CD14-positive monocyte (primary cell): ENCODE data around the gene FCRLA. TPM values are rescaled to one million over a fixed set of nuclear protein-coding genes. Genes with fewer than 3 reads are reported as not detected.
"Not testable (repeated sequence)": the region's sequence is repeated elsewhere in the genome, so short reads cannot be mapped to it uniquely, and the experiment has no call there.

Source experiments
- DNase-seq, 3 donors: peaks; one replicate each; pipeline ENCODE4 v3.0.0-alpha.2; 2011 to 2022
- H2AFZ ChIP-seq: 2 replicates; pipeline ENCODE4 v1.6.0; 2012; ENCODE audit warnings: mild to moderate bottlenecking, low read depth, low read length, inconsistent platforms; ENCODE audit not compliant: insufficient read depth, poor library complexity, severe bottlenecking
- H3K27ac ChIP-seq, 2 donors: 1 replicate in 1 of 2; 2 replicates in 1 of 2; pipeline ENCODE4 v1.5.1; 2012 to 2013; ENCODE audit warnings: low read length in 2 of 2, control low read depth in 1 of 2, inconsistent platforms in 1 of 2, low read depth in 1 of 2, mild to moderate bottlenecking in 1 of 2
- H3K27me3 ChIP-seq, 2 donors: one replicate each; pipeline versions ENCODE4 v1.6.0 to v1.6.1; 2011 to 2013; ENCODE audit warnings: low read length in 2 of 2; ENCODE audit not compliant: control insufficient read depth in 2 of 2, insufficient read depth in 2 of 2
- H3K36me3 ChIP-seq, 2 donors: replicated peaks in 1 of 2; 1 replicate in 1 of 2; 2 replicates in 1 of 2; pipeline versions ENCODE4 v1.5.1 to v1.6.1; 2012 to 2013; ENCODE audit warnings: low read length in 2 of 2, control low read depth in 1 of 2, inconsistent platforms in 1 of 2, mild to moderate bottlenecking in 1 of 2; ENCODE audit not compliant: insufficient read depth in 2 of 2, control insufficient read depth in 1 of 2
- H3K4me1 ChIP-seq, 2 donors: 1 replicate in 1 of 2; 2 replicates in 1 of 2; pipeline versions ENCODE4 v1.5.1 to v1.6.1; 2012 to 2013; ENCODE audit warnings: low read length in 2 of 2, control low read depth in 1 of 2, inconsistent platforms in 1 of 2, mild to moderate bottlenecking in 1 of 2, moderate library complexity in 1 of 2; ENCODE audit not compliant: insufficient read depth in 2 of 2, control insufficient read depth in 1 of 2
- H3K4me2 ChIP-seq: replicated peaks from 2 replicates; pipeline ENCODE3; 2012; ENCODE audit warnings: low read length, moderate library complexity, mild to moderate bottlenecking; ENCODE audit not compliant: poor library complexity, severe bottlenecking; ENCODE audit errors: extremely low read depth
- H3K4me3 ChIP-seq, 3 experiments: fragments of 200-600 bp in 1 of 3; sonication (generic) in 1 of 3; replicated peaks in 1 of 3; 1 replicate in 2 of 3; 2 replicates in 1 of 3; pipeline ENCODE4 v1.5.1; 2011 to 2013; ENCODE audit warnings: low read length in 3 of 3, mild to moderate bottlenecking in 3 of 3, control low read depth in 2 of 3, low read depth in 2 of 3, inconsistent platforms in 1 of 3, moderate library complexity in 1 of 3
- H3K79me2 ChIP-seq: 2 replicates; pipeline ENCODE4 v1.6.0; 2012; ENCODE audit warnings: mild to moderate bottlenecking, control low read depth, inconsistent platforms, low read length, moderate library complexity; ENCODE audit not compliant: insufficient read depth
- H3K9ac ChIP-seq: 2 replicates; pipeline ENCODE4 v1.6.0; 2017; ENCODE audit warnings: low read length, mild to moderate bottlenecking; ENCODE audit not compliant: insufficient read depth, poor library complexity, severe bottlenecking
- H3K9me3 ChIP-seq, 2 donors: replicated peaks in 1 of 2; 1 replicate in 1 of 2; 2 replicates in 1 of 2; pipeline versions ENCODE4 v1.5.1 to v1.6.1; 2012 to 2013; ENCODE audit warnings: low read length in 2 of 2, control low read depth in 1 of 2; ENCODE audit not compliant: control insufficient read depth in 1 of 2, insufficient read depth in 1 of 2
- H4K20me1 ChIP-seq: 2 replicates; pipeline ENCODE4 v1.6.0; 2012; ENCODE audit warnings: mild to moderate bottlenecking, low read length, control low read depth, moderate library complexity; ENCODE audit not compliant: insufficient read depth
- H3K27ac Mint-ChIP-seq, 7 donors: one replicate each; pipeline ENCODE4 v1.8.0; 2020; ENCODE audit warnings: mild to moderate bottlenecking in 7 of 7, mixed read lengths in 7 of 7, moderate library complexity in 6 of 7, inconsistent platforms in 2 of 7
- H3K27me3 Mint-ChIP-seq, 3 donors: one replicate each; pipeline ENCODE4 v1.8.0; 2021 to 2022; ENCODE audit warnings: low read depth in 3 of 3, mild to moderate bottlenecking in 3 of 3, mixed read lengths in 3 of 3, moderate library complexity in 3 of 3, inconsistent platforms in 1 of 3
- H3K36me3 Mint-ChIP-seq, 2 donors: one replicate each; pipeline ENCODE4 v1.8.0; 2020; ENCODE audit warnings: mixed read lengths in 2 of 2, inconsistent platforms in 1 of 2, mild to moderate bottlenecking in 1 of 2
- H3K4me1 Mint-ChIP-seq: one replicate; pipeline ENCODE4 v1.8.0; 2020; ENCODE audit warnings: mild to moderate bottlenecking, mixed read lengths
- H3K4me3 Mint-ChIP-seq, 2 donors: one replicate each; pipeline ENCODE4 v1.8.0; 2020; ENCODE audit warnings: mild to moderate bottlenecking in 2 of 2, mixed read lengths in 2 of 2, moderate library complexity in 1 of 2
- H3K9me3 Mint-ChIP-seq, 7 donors: one replicate each; pipeline ENCODE4 v1.8.0; 2020 to 2022; ENCODE audit warnings: mixed read lengths in 7 of 7, mild to moderate bottlenecking in 6 of 7, moderate library complexity in 6 of 7, inconsistent platforms in 2 of 7
- CTCF ChIP-seq: fragments of 200-600 bp; IDR thresholded peaks from one replicate; pipeline ENCODE4 v1.8.0; 2022; ENCODE audit warnings: antibody characterized with exemption, mild to moderate bottlenecking
- WGBS: methylation state at CpG from one replicate; pipeline ENCODE4 v1.1.5; 2013; ENCODE audit warnings: missing lambda C conversion rate; ENCODE audit not compliant: insufficient coverage; 5-methylcytosine and 5-hydroxymethylcytosine counted together
- intact Hi-C, 2 donors: fragments of 100-400 bp; cut with micrococcal nuclease; formaldehyde crosslinking; loops; one replicate each; pipeline versions ENCODE4 v1.15.0 to v1.15.1; 2023
- polyA plus RNA-seq, 3 donors: library from polyadenylated mRNA; depleted of rRNA in 1 of 3; unstranded in 2 of 3; stranded (reverse) in 1 of 3; fragments of 300-500 nt in 2 of 3; fragments of >200 nt in 1 of 3; fragmentation: Illumina TruSeq in 2 of 3; gene quantifications; 1 replicate in 2 of 3; 2 replicates in 1 of 3; pipeline ENCODE4 v1.2.3, GENCODE V29; 2012 to 2021

FCRLA gene
- polyA plus RNA-seq, 3 donors: 0.28 to 0.51 (median 0.39) TPM

- TF ChIP-seq CTCF: no peak
These were observed 18.1 kb upstream of the FCRLA start for GRCh38 chr1:161688946-161689345.

GRCh38 chr1:161691846-161692245 lies 15.2 kb upstream of the FCRLA start:
- Histone ChIP-seq H4K20me1 (no peaks in the 10 kb centered on the region), H3K27ac (no peak overlapping the region), H3K9me3 (no peaks in the 10 kb centered on the region), H3K4me3 (no peak overlapping the region), H3K9ac (no peak overlapping the region), H3K4me1 (no peaks in the 10 kb centered on the region), H3K36me3 (no peaks in the 10 kb centered on the region), H3K4me2 (no peak overlapping the region), H3K79me2 (no peaks in the 10 kb centered on the region), H3K27me3 (peaks cover 28 to 73% of the 10 kb centered on the region in 2 donors), H2AFZ (no peak overlapping the region)
- no peak for DNase-seq
- H3K27me3 Mint-ChIP-seq: peaks cover 46 to 88% (median 71%) of the 10 kb centered on the region in 3 donors
- no peak overlapping the region for H3K27ac Mint-ChIP-seq
- H3K36me3 Mint-ChIP-seq: peaks cover 0 to 5% of the 10 kb centered on the region in 2 donors
- intact Hi-C loops: no loop called here
- no peaks in the 10 kb centered on the region for H3K4me1 Mint-ChIP-seq
- WGBS: 90% methylated on average over 1 of the region's 3 CpGs
- H3K9me3 Mint-ChIP-seq: peaks cover 3 to 19% (median 18%) of the 10 kb centered on the region in 7 donors
- H3K4me3 Mint-ChIP-seq: peak overlapping the region; percentile 24 to 67
- TF ChIP-seq CTCF: no peak

More at GRCh38 chr1:161688946-161689345, 18.1 kb upstream of the FCRLA start:
- Histone ChIP-seq H3K36me3 (no peaks in the 10 kb centered on the region), H3K4me1 (no peaks in the 10 kb centered on the region), H2AFZ (no peak overlapping the region), H3K27ac (no peak overlapping the region), H3K9ac (no peak overlapping the region), H3K27me3 (peaks cover 25 to 75% of the 10 kb centered on the region in 2 donors), H3K9me3 (no peaks in the 10 kb centered on the region), H3K4me2 (no peak overlapping the region), H3K79me2 (no peaks in the 10 kb centered on the region), H3K4me3 (no peak overlapping the region), H4K20me1 (no peaks in the 10 kb centered on the region)
- Mint-ChIP-seq H3K27me3 (peaks cover 37 to 83% (median 63%) of the 10 kb centered on the region in 3 donors), H3K27ac (no peak overlapping the region), H3K36me3 (no peaks in the 10 kb centered on the region), H3K4me1 (no peaks in the 10 kb centered on the region), H3K9me3 (peaks cover 0 to 4% (median 2%) of the 10 kb centered on the region in 7 donors), H3K4me3 (peak overlapping the region in 1 of 2 donors; percentile 65)
- intact Hi-C loops: no loop called here
- DNase-seq: no peak
- WGBS: no CpG with 5 or more reads among the region's 3 CpGs

GRCh38 chr1:161693020-161693712 lies 13.9 kb upstream of the FCRLA start:
- H3K36me3 ChIP-seq, H3K9me3 ChIP-seq, H3K36me3 Mint-ChIP-seq, H3K27ac Mint-ChIP-seq, H3K9ac ChIP-seq, H3K4me1 ChIP-seq, H4K20me1 ChIP-seq, H3K4me1 Mint-ChIP-seq, H3K27ac ChIP-seq, H3K4me3 ChIP-seq, H3K79me2 ChIP-seq, DNase-seq, H3K4me2 ChIP-seq, intact Hi-C loops, H2AFZ ChIP-seq: not testable (repeated sequence)
- peaks cover 30 to 67% of the 10 kb centered on the region in 2 donors for H3K27me3 ChIP-seq
- Mint-ChIP-seq H3K4me3 (peak overlapping the region in 1 of 2 donors; percentile 60), H3K9me3 (peaks cover 3 to 29% (median 18%) of the 10 kb centered on the region in 7 donors), H3K27me3 (peaks cover 50 to 90% (median 80%) of the 10 kb centered on the region in 3 donors)
- WGBS: 90% methylated on average over 12 of the region's 14 CpGs
